Uterus (tissue), 4 donors: Measurements from ENCODE around the gene RAB11A. TPM values are rescaled to one million over a fixed set of nuclear protein-coding genes. Genes with fewer than 3 reads are reported as not detected.
A peak's percentile ranks its signal among the peaks of the same experiment; 100 is the strongest.
"Not testable (repeated sequence)": the region's sequence is repeated elsewhere in the genome, so short reads cannot be mapped to it uniquely, and the experiment has no call there.

Experiments
- DNase-seq, 2 donors: peaks; one replicate each; pipeline ENCODE4 v3.0.0-alpha.2; 2019 to 2020
- H3K27ac ChIP-seq, 2 donors: fragments of 200-600 bp; sonication (generic); 1 replicate in 1 of 2; 2 replicates in 1 of 2; pipeline ENCODE4 v1.5.1; 2016 to 2018
- H3K27me3 ChIP-seq, 2 donors: fragments of 200-600 bp; sonication (generic); one replicate each; pipeline ENCODE4 v1.5.1; 2018 to 2019; ENCODE audit warnings: control low read depth in 1 of 2
- H3K36me3 ChIP-seq, 2 donors: fragments of 200-600 bp; sonication (generic); one replicate each; pipeline ENCODE4 v1.5.1; 2019; ENCODE audit warnings: control low read depth in 1 of 2
- H3K4me1 ChIP-seq, 2 donors: fragments of 200-600 bp; sonication (generic); one replicate each; pipeline ENCODE4 v1.5.1; 2018 to 2019; ENCODE audit warnings: control low read depth in 1 of 2
- H3K4me3 ChIP-seq, 2 donors: fragments of 200-600 bp; sonication (generic); 1 replicate in 1 of 2; 2 replicates in 1 of 2; pipeline ENCODE4 v1.5.1; 2018 to 2019; ENCODE audit warnings: mild to moderate bottlenecking in 1 of 2
- H3K9me3 ChIP-seq, 2 donors: fragments of 200-600 bp; sonication (generic); one replicate each; pipeline ENCODE4 v1.5.1; 2019; ENCODE audit warnings: control low read depth in 1 of 2
- CTCF ChIP-seq, 4 experiments: fragments of 200-600 bp in 2 of 4; fragments of 450-650 bp in 2 of 4; sonication (generic) in 2 of 4; IDR thresholded peaks; one replicate each; pipeline ENCODE4 v1.5.1; 2016 to 2019; ENCODE audit warnings: antibody characterized with exemption in 4 of 4, mild to moderate bottlenecking in 2 of 4, moderate library complexity in 1 of 4
- POLR2A ChIP-seq, 2 donors: fragments of 450-650 bp; IDR thresholded peaks; one replicate each; pipeline ENCODE4 v1.6.1; 2016; ENCODE audit warnings: antibody characterized with exemption in 2 of 2, mild to moderate bottlenecking in 1 of 2, moderate library complexity in 1 of 2
- intact Hi-C: fragments of 100-400 bp; cut with DNase I; formaldehyde crosslinking; loops from one replicate; pipeline ENCODE4 v1.15.1; 2023; ENCODE audit warnings: low total_unique reads
- total RNA-seq, 4 donors: library from RNA; depleted of rRNA in 3 of 4; stranded (reverse); fragments of >200 nt in 3 of 4; gene quantifications; one replicate each; pipeline versions ENCODE4 v1.1.0 to v1.2.4, GENCODE V29; 2014 to 2023
- donor health status: DM: yes; HTN: yes; CAD: no.

RAB11A gene
- total RNA-seq, 4 donors from 2014 or later, result 62.0 to 213 (median 151) TPM

- intact Hi-C loops, result no loop called here
- Histone ChIP-seq H3K27me3 (no peaks in the 10 kb centered on the region), H3K4me3 (no peak overlapping the region), H3K9me3 (no peaks in the 10 kb centered on the region), H3K4me1 (peaks cover 0 to 4% of the 10 kb centered on the region in 2 donors), H3K36me3 (no peaks in the 10 kb centered on the region), H3K27ac (no peak overlapping the region)
- DNase-seq, result no peak
- TF ChIP-seq POLR2A (IDR thresholded peaks at IDR 0.05), result no peak
- TF ChIP-seq CTCF (IDR thresholded peaks at IDR 0.05), result no peak
Measured at GRCh38 chr15:65867244-65867643, 2.0 kb upstream of the RAB11A start.

- H3K27me3 ChIP-seq, H3K36me3 ChIP-seq, intact Hi-C loops, H3K4me3 ChIP-seq, DNase-seq, H3K27ac ChIP-seq, H3K4me1 ChIP-seq, H3K9me3 ChIP-seq: not testable (repeated sequence)
Measured at GRCh38 chr15:65867933-65868332, 1.4 kb upstream of the RAB11A start.

- intact Hi-C loops, result no loop called here
- peaks cover 0 to 4% of the 10 kb centered on the region in 2 donors for H3K4me1 ChIP-seq
Measured at GRCh38 chr15:65868546-65869125, 655 bp upstream of the RAB11A start.

GRCh38 chr15:65869954-65870871 lies 922 bp downstream of the RAB11A start:
- peaks cover 0 to 4% of the 10 kb centered on the region in 2 donors for H3K4me1 ChIP-seq
- H3K4me3 ChIP-seq, result peak overlapping the region; percentile 85 to 95
- H3K9me3 ChIP-seq, result no peaks in the 10 kb centered on the region
- H3K27ac ChIP-seq, result peak overlapping the region; percentile 97 to 98
- peak; percentile 26 to 61 for DNase-seq
- H3K36me3 ChIP-seq, result no peaks in the 10 kb centered on the region
- intact Hi-C loops, result no loop called here
- H3K27me3 ChIP-seq, result no peaks in the 10 kb centered on the region
- TF ChIP-seq CTCF (IDR thresholded peaks at IDR 0.05) (no peak), POLR2A (IDR thresholded peaks at IDR 0.05) (no peak)

More at GRCh38 chr15:65868546-65869125, 655 bp upstream of the RAB11A start:
- DNase-seq, result no peak
- TF ChIP-seq CTCF (IDR thresholded peaks at IDR 0.05) (no peak), POLR2A (IDR thresholded peaks at IDR 0.05) (no peak)
- H3K4me3 ChIP-seq, result peak overlapping the region; percentile 85 to 95
- H3K27me3 ChIP-seq, result no peaks in the 10 kb centered on the region
- H3K9me3 ChIP-seq, result no peaks in the 10 kb centered on the region
- peak overlapping the region; percentile 97 to 98 for H3K27ac ChIP-seq
- no peaks in the 10 kb centered on the region for H3K36me3 ChIP-seq

- Histone ChIP-seq H3K27me3 (no peaks in the 10 kb centered on the region), H3K9me3 (no peaks in the 10 kb centered on the region), H3K27ac (peak overlapping the region in 1 of 2 donors; percentile 97), H3K36me3 (no peaks in the 10 kb centered on the region), H3K4me1 (peaks cover 0 to 4% of the 10 kb centered on the region in 2 donors), H3K4me3 (peak overlapping the region; percentile 85 to 95)
- TF ChIP-seq POLR2A (IDR thresholded peaks at IDR 0.05) (no peak), CTCF (IDR thresholded peaks at IDR 0.05) (no peak)
- no peak for DNase-seq
- intact Hi-C loops, result no loop called here
Measured at GRCh38 chr15:65870889-65871533, 1.7 kb downstream of the RAB11A start.

- H3K4me1 ChIP-seq, intact Hi-C loops, H3K9me3 ChIP-seq, H3K4me3 ChIP-seq, DNase-seq, H3K27me3 ChIP-seq, H3K36me3 ChIP-seq: not testable (repeated sequence)
- H3K27ac ChIP-seq, result peak overlapping the region in 1 of 2 donors; percentile 35
Measured at GRCh38 chr15:65871886-65872285, 2.6 kb downstream of the RAB11A start.

- H3K27me3 ChIP-seq, H3K9me3 ChIP-seq, H3K27ac ChIP-seq, H3K4me3 ChIP-seq, DNase-seq, intact Hi-C loops, H3K36me3 ChIP-seq, H3K4me1 ChIP-seq: not testable (repeated sequence)
Measured at GRCh38 chr15:65872596-65872995, 3.3 kb downstream of the RAB11A start.
